ENCODE data around the gene IQCM.
"Not testable (repeated sequence)": the region's sequence is repeated elsewhere in the genome, so short reads cannot be mapped to it uniquely, and the experiment has no call there.

IQCM gene

GRCh38 chr4:149486861-149487260 is 328.8 kb downstream of the IQCM start:
- no peak overlapping the region for H3K14ac ChIP-seq (ENCODE audit: low read length in 2 of 2)
- no peak overlapping the region for H3K4ac ChIP-seq (ENCODE audit: low read depth in 1 of 2, low read length in 2 of 2)
- H2BK5ac ChIP-seq (ENCODE audit: low read depth, low read length, poor library complexity, severe bottlenecking), result no peak overlapping the region
- H3K27me3 ChIP-seq (ENCODE audit: control insufficient read depth in 1 of 2, insufficient read depth in 1 of 2, low read length in 2 of 2), result no peaks in the 10 kb centered on the region
- H3K4me1 ChIP-seq (ENCODE audit: control insufficient read depth, insufficient read depth, low read depth, low read length), result no peaks in the 10 kb centered on the region
- no peak overlapping the region for H2BK120ac ChIP-seq (ENCODE audit: low read depth, low read length)
- no peak overlapping the region for H3K23ac ChIP-seq (ENCODE audit: low read length in 2 of 2)
- H2BK15ac ChIP-seq (ENCODE audit: low read depth, poor library complexity, severe bottlenecking), result no peak overlapping the region
- DNase-seq, result no peak
- no peak overlapping the region for H2BK12ac ChIP-seq (ENCODE audit: low read length in 2 of 2)
- no peak overlapping the region for H2AFZ ChIP-seq (ENCODE audit: low read depth, low read length)
- H4K8ac ChIP-seq (ENCODE audit: low read length), result no peak overlapping the region
- H3K36me3 ChIP-seq (ENCODE audit: control insufficient read depth in 1 of 2, insufficient read depth in 2 of 2, low read depth in 1 of 2, low read length in 2 of 2), result no peaks in the 10 kb centered on the region
- no peak overlapping the region for H3K27ac ChIP-seq (ENCODE audit: low read length, poor library complexity, severe bottlenecking)
- H3K4me3 ChIP-seq (ENCODE audit: insufficient read depth in 1 of 2, low read depth in 1 of 2, low read length in 2 of 2), result no peak overlapping the region
- no peak overlapping the region for H2AK5ac ChIP-seq (ENCODE audit: low read length, severe bottlenecking)
- H3K79me1 ChIP-seq (replicated peaks; ENCODE audit: low read length, poor library complexity, severe bottlenecking), result no peaks in the 10 kb centered on the region
- H3K4me2 ChIP-seq (ENCODE audit: low read length, poor library complexity, severe bottlenecking), result no peak overlapping the region
- no peak overlapping the region for H3K18ac ChIP-seq (ENCODE audit: low read depth in 1 of 2, low read length in 2 of 2)
- no peak overlapping the region for H4K91ac ChIP-seq (ENCODE audit: low read length)
- no peaks in the 10 kb centered on the region for H3K9me3 ChIP-seq (ENCODE audit: control insufficient read depth, low read length)
- H3K9ac ChIP-seq (ENCODE audit: low read length), result no peak overlapping the region

- not testable (repeated sequence) for H2BK120ac ChIP-seq (ENCODE audit: low read depth, low read length); H3K27ac ChIP-seq (ENCODE audit: low read length, poor library complexity, severe bottlenecking)
Observed at GRCh38 chr4:149468669-149469068, 347.0 kb downstream of the IQCM start.

GRCh38 chr4:149466446-149466845 is 349.2 kb downstream of the IQCM start:
- no peaks in the 10 kb centered on the region for H3K27me3 ChIP-seq (ENCODE audit: control insufficient read depth in 1 of 2, insufficient read depth in 1 of 2, low read length in 2 of 2)
- H2BK5ac ChIP-seq (ENCODE audit: low read depth, low read length, poor library complexity, severe bottlenecking), result no peak overlapping the region
- H3K36me3 ChIP-seq (ENCODE audit: control insufficient read depth in 1 of 2, insufficient read depth in 2 of 2, low read depth in 1 of 2, low read length in 2 of 2), result no peaks in the 10 kb centered on the region
- H3K4me2 ChIP-seq (ENCODE audit: low read length, poor library complexity, severe bottlenecking), result no peak overlapping the region
- H3K14ac ChIP-seq (ENCODE audit: low read length in 2 of 2), result no peak overlapping the region
- no peak overlapping the region for H2AFZ ChIP-seq (ENCODE audit: low read depth, low read length)
- H3K9ac ChIP-seq (ENCODE audit: low read length), result peak overlapping the region; percentile 51
- H2AK5ac ChIP-seq (ENCODE audit: low read length, severe bottlenecking), result no peak overlapping the region
- no peak overlapping the region for H3K4ac ChIP-seq (ENCODE audit: low read depth in 1 of 2, low read length in 2 of 2)
- H3K4me1 ChIP-seq (ENCODE audit: control insufficient read depth, insufficient read depth, low read depth, low read length), result no peaks in the 10 kb centered on the region
- no peak overlapping the region for H4K8ac ChIP-seq (ENCODE audit: low read length)
- DNase-seq, result no peak
- H2BK15ac ChIP-seq (ENCODE audit: low read depth, poor library complexity, severe bottlenecking), result no peak overlapping the region
- no peak overlapping the region for H3K23ac ChIP-seq (ENCODE audit: low read length in 2 of 2)
- no peaks in the 10 kb centered on the region for H3K79me1 ChIP-seq (replicated peaks; ENCODE audit: low read length, poor library complexity, severe bottlenecking)
- no peak overlapping the region for H2BK12ac ChIP-seq (ENCODE audit: low read length in 2 of 2)
- H2BK120ac ChIP-seq (ENCODE audit: low read depth, low read length), result no peak overlapping the region
- no peak overlapping the region for H4K91ac ChIP-seq (ENCODE audit: low read length)
- no peak overlapping the region for H3K18ac ChIP-seq (ENCODE audit: low read depth in 1 of 2, low read length in 2 of 2)
- no peak overlapping the region for H3K27ac ChIP-seq (ENCODE audit: low read length, poor library complexity, severe bottlenecking)
- H3K4me3 ChIP-seq (ENCODE audit: insufficient read depth in 1 of 2, low read depth in 1 of 2, low read length in 2 of 2), result no peak overlapping the region
- peaks cover 2% of the 10 kb centered on the region for H3K9me3 ChIP-seq (ENCODE audit: control insufficient read depth, low read length)

More at GRCh38 chr4:149468669-149469068, 347.0 kb downstream of the IQCM start:
- not testable (repeated sequence) for H4K91ac ChIP-seq (ENCODE audit: low read length); H2BK15ac ChIP-seq (ENCODE audit: low read depth, poor library complexity, severe bottlenecking); H3K9me3 ChIP-seq (ENCODE audit: control insufficient read depth, low read length); H3K9ac ChIP-seq (ENCODE audit: low read length); H3K4me1 ChIP-seq (ENCODE audit: control insufficient read depth, insufficient read depth, low read depth, low read length); H3K4me2 ChIP-seq (ENCODE audit: low read length, poor library complexity, severe bottlenecking); H3K27me3 ChIP-seq (ENCODE audit: control insufficient read depth in 1 of 2, insufficient read depth in 1 of 2, low read length in 2 of 2); H3K36me3 ChIP-seq (ENCODE audit: control insufficient read depth in 1 of 2, insufficient read depth in 2 of 2, low read depth in 1 of 2, low read length in 2 of 2); H4K8ac ChIP-seq (ENCODE audit: low read length); H2BK12ac ChIP-seq (ENCODE audit: low read length in 2 of 2); H3K4ac ChIP-seq (ENCODE audit: low read depth in 1 of 2, low read length in 2 of 2); H3K4me3 ChIP-seq (ENCODE audit: insufficient read depth in 1 of 2, low read depth in 1 of 2, low read length in 2 of 2); H2AK5ac ChIP-seq (ENCODE audit: low read length, severe bottlenecking); H2AFZ ChIP-seq (ENCODE audit: low read depth, low read length); H3K18ac ChIP-seq (ENCODE audit: low read depth in 1 of 2, low read length in 2 of 2); DNase-seq; H3K23ac ChIP-seq (ENCODE audit: low read length in 2 of 2); H3K79me1 ChIP-seq (replicated peaks; ENCODE audit: low read length, poor library complexity, severe bottlenecking); H2BK5ac ChIP-seq (ENCODE audit: low read depth, low read length, poor library complexity, severe bottlenecking); H3K14ac ChIP-seq (ENCODE audit: low read length in 2 of 2)
- WGBS, result 84% methylated on average over 3 of the region's 3 CpGs

GRCh38 chr4:149465955-149466354 is 349.7 kb downstream of the IQCM start:
- Histone ChIP-seq H2BK12ac (ENCODE audit: low read length in 2 of 2) (no peak overlapping the region), H2BK120ac (ENCODE audit: low read depth, low read length) (no peak overlapping the region), H3K23ac (ENCODE audit: low read length in 2 of 2) (no peak overlapping the region), H4K8ac (ENCODE audit: low read length) (no peak overlapping the region), H2BK5ac (ENCODE audit: low read depth, low read length, poor library complexity, severe bottlenecking) (no peak overlapping the region), H2BK15ac (ENCODE audit: low read depth, poor library complexity, severe bottlenecking) (no peak overlapping the region), H2AK5ac (ENCODE audit: low read length, severe bottlenecking) (no peak overlapping the region), H3K4ac (ENCODE audit: low read depth in 1 of 2, low read length in 2 of 2) (no peak overlapping the region), H3K79me1 (replicated peaks; ENCODE audit: low read length, poor library complexity, severe bottlenecking) (no peaks in the 10 kb centered on the region), H3K9me3 (ENCODE audit: control insufficient read depth, low read length) (peaks cover 2% of the 10 kb centered on the region), H3K36me3 (ENCODE audit: control insufficient read depth in 1 of 2, insufficient read depth in 2 of 2, low read depth in 1 of 2, low read length in 2 of 2) (no peaks in the 10 kb centered on the region), H2AFZ (ENCODE audit: low read depth, low read length) (no peak overlapping the region), H3K18ac (ENCODE audit: low read depth in 1 of 2, low read length in 2 of 2) (no peak overlapping the region), H3K4me2 (ENCODE audit: low read length, poor library complexity, severe bottlenecking) (no peak overlapping the region), H3K9ac (ENCODE audit: low read length) (peak overlapping the region; percentile 72), H3K14ac (ENCODE audit: low read length in 2 of 2) (no peak overlapping the region), H3K27ac (ENCODE audit: low read length, poor library complexity, severe bottlenecking) (no peak overlapping the region), H3K4me1 (ENCODE audit: control insufficient read depth, insufficient read depth, low read depth, low read length) (no peaks in the 10 kb centered on the region), H3K4me3 (ENCODE audit: insufficient read depth in 1 of 2, low read depth in 1 of 2, low read length in 2 of 2) (no peak overlapping the region), H4K91ac (ENCODE audit: low read length) (no peak overlapping the region), H3K27me3 (ENCODE audit: control insufficient read depth in 1 of 2, insufficient read depth in 1 of 2, low read length in 2 of 2) (no peaks in the 10 kb centered on the region)
- 85% methylated on average over 1 of the region's 1 CpG for WGBS
- DNase-seq, result no peak
